Mammary epithelial cell (primary cell): Measurements from ENCODE around the gene CPNE2.

Experiments used
- EZH2 ChIP-seq: IDR thresholded peaks from 2 replicates; pipeline ENCODE4 v1.6.1; 2012; ENCODE audit warnings: low read length, inconsistent platforms, borderline replicate concordance
- TF ChIP-seq, protein P1 (sequence below), 2 donors: IDR thresholded peaks in 1 of 2; conservative IDR thresholded peaks in 1 of 2; 2 replicates each; pipeline ENCODE4 v1.5.1; 2011 to 2012; ENCODE audit warnings: inconsistent platforms in 2 of 2, low read length in 2 of 2, mild to moderate bottlenecking in 2 of 2, control low read depth in 1 of 2, low read depth in 1 of 2; ENCODE audit not compliant: insufficient read depth in 1 of 2; ENCODE audit errors: extremely low read depth in 1 of 2

- TF ChIP-seq, protein P1, sequence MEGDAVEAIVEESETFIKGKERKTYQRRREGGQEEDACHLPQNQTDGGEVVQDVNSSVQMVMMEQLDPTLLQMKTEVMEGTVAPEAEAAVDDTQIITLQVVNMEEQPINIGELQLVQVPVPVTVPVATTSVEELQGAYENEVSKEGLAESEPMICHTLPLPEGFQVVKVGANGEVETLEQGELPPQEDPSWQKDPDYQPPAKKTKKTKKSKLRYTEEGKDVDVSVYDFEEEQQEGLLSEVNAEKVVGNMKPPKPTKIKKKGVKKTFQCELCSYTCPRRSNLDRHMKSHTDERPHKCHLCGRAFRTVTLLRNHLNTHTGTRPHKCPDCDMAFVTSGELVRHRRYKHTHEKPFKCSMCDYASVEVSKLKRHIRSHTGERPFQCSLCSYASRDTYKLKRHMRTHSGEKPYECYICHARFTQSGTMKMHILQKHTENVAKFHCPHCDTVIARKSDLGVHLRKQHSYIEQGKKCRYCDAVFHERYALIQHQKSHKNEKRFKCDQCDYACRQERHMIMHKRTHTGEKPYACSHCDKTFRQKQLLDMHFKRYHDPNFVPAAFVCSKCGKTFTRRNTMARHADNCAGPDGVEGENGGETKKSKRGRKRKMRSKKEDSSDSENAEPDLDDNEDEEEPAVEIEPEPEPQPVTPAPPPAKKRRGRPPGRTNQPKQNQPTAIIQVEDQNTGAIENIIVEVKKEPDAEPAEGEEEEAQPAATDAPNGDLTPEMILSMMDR (conservative IDR thresholded peaks at IDR 0.05 in 1 of 2, IDR thresholded peaks at IDR 0.05 in 1 of 2; ENCODE audit: extremely low read depth in 1 of 2, insufficient read depth in 1 of 2, low read depth in 1 of 2, low read length in 2 of 2), result no peak
- TF ChIP-seq EZH2, result no peak
Measured at GRCh38 chr16:57096793-57097192, 4.4 kb downstream of the CPNE2 start.
